Lung (tissue), 12 donors: Measurements from ENCODE around the gene CARMIL1. TPM values are rescaled to one million over a fixed set of nuclear protein-coding genes. Genes with fewer than 3 reads are reported as not detected.

ENCODE experiments used
- ATAC-seq: fragments of 200-7000 bp; cut with Tn5 transposase; one replicate; pipeline ENCODE4 v1.9.1; 2020; ENCODE audit warnings: moderate number of reproducible peaks; ENCODE audit not compliant: insufficient read depth, low FRiP score
- DNase-seq, 3 donors: peaks; one replicate each; pipeline ENCODE4 v3.0.0-alpha.2; 2013 to 2017
- H3K27ac ChIP-seq, 2 donors: one replicate each; pipeline ENCODE4 v1.5.1; 2013; ENCODE audit warnings: mild to moderate bottlenecking in 2 of 2, moderate library complexity in 2 of 2, control low read depth in 1 of 2, inconsistent platforms in 1 of 2, low read depth in 1 of 2, low read length in 1 of 2
- H3K27me3 ChIP-seq, 3 donors: one replicate each; pipeline ENCODE4 v1.5.1; 2013; ENCODE audit warnings: low read length in 2 of 3; ENCODE audit not compliant: control insufficient read depth in 3 of 3, insufficient read depth in 3 of 3
- H3K36me3 ChIP-seq, 4 donors: one replicate each; pipeline ENCODE4 v1.5.1; 2013; ENCODE audit warnings: low read length in 4 of 4, mild to moderate bottlenecking in 1 of 4, moderate library complexity in 1 of 4; ENCODE audit not compliant: control insufficient read depth in 4 of 4, insufficient read depth in 4 of 4
- H3K4me1 ChIP-seq, 5 donors: one replicate each; pipeline ENCODE4 v1.5.1; 2013; ENCODE audit warnings: low read length in 5 of 5, mild to moderate bottlenecking in 2 of 5, moderate library complexity in 1 of 5; ENCODE audit not compliant: control insufficient read depth in 5 of 5, insufficient read depth in 5 of 5
- H3K4me3 ChIP-seq: one replicate; pipeline ENCODE4 v1.5.1; 2013; ENCODE audit warnings: mild to moderate bottlenecking, control low read depth, moderate library complexity
- H3K9ac ChIP-seq, 2 donors: one replicate each; pipeline ENCODE4 v1.5.1; 2013; ENCODE audit warnings: low read length in 2 of 2, control low read depth in 1 of 2; ENCODE audit not compliant: insufficient read depth in 1 of 2
- H3K9me3 ChIP-seq, 4 donors: one replicate each; pipeline ENCODE4 v1.5.1; 2013; ENCODE audit warnings: low read length in 3 of 4, mild to moderate bottlenecking in 1 of 4, moderate library complexity in 1 of 4; ENCODE audit not compliant: control insufficient read depth in 4 of 4, insufficient read depth in 3 of 4
- WGBS, 2 donors: extraction: QIAGEN DNeasy Blood & Tissue Kit; methylation state at CpG; one replicate each; pipeline ENCODE4 v1.1.7; 2013; 5-methylcytosine and 5-hydroxymethylcytosine counted together
- polyA plus RNA-seq, 2 donors: library from polyadenylated mRNA; stranded (reverse); fragments of 200-250 nt; gene quantifications; one replicate each; pipeline ENCODE4 v1.2.1, GENCODE V29; 2013
- total RNA-seq, 2 donors: library from RNA; depleted of rRNA in 1 of 2; stranded (reverse); fragments of >200 nt in 1 of 2; gene quantifications; one replicate each; pipeline ENCODE4 v1.2.1, GENCODE V29; 2014 to 2021
- TF ChIP-seq, protein P1 (sequence below): IDR thresholded peaks from 2 replicates; pipeline ENCODE4 v1.5.1; 2012; ENCODE audit warnings: mild to moderate bottlenecking; ENCODE audit errors: control extremely low read depth, extremely low read depth
- donor health status: control.
- donor health status: control.
- donor health status: Bipolar disorder and iron deficiency.
- donor health status: healthy.
- donor health status: DM: yes; HTN: yes; CAD: no.

The CARMIL1 gene
- total and polyA plus RNA-seq, 4 donors: 8.0 to 38.3 (median 34.9) TPM

DNA sequence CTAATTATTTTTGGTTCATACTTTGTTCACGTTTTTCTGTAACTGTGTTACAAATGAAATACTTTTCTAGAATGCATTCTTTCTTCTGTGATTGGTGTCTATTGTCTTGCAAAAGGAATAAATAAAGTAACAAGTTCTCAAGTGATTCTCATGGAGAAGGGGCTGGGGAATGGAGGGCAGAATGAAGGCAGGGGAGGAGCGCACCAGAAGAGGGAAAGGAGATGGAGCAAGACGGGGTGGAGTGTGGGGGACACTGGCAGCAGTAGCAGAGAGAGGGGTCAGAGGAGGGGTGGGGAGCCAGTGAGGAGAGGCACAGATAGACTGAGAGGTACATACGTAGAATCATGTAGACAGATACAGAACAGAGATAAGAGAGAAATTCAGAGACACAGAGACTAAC is 136.5 kb downstream of the CARMIL1 start:
- 66 to 85% methylated on average over 4 of the region's 4 CpGs for WGBS, 2 donors
- no peak for ATAC-seq

DNA sequence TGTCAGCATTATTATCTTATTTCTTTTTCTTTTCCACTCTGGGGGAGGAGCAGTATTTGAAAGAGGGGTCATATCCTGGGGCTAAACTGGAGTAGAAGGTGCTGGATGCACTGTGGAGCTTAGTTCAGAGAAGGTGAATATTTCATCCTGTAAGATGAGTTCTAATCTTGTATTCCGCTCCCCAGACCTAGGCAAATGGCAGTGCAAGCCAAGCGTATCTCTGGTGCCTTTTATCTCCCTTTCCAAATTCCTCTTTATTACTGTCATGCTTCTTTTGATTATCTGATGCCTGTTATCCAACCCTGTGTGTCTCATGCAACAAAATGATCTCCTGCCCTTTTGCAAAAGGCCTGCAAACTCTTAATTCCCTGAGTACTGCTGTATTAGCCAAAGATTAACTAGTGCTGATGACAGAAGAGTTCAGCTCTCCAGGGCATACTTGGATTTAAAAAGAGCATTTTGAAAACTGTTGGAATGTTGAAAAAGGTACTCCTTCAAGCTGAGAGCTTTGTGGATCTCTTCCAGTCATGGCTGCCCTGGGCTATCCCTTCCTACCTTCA is 138.0 kb downstream of the CARMIL1 start:
- H3K36me3 ChIP-seq: peaks cover 0 to 3% (median 0%) of the 10 kb centered on the region in 4 donors
- H3K9ac ChIP-seq: no peak overlapping the region
- H3K4me3 ChIP-seq: no peak overlapping the region
- DNase-seq: peak in 1 of 3 donors; percentile 52
- ATAC-seq: peak; percentile 35
- H3K9me3 ChIP-seq: no peaks in the 10 kb centered on the region
- no peaks in the 10 kb centered on the region for H3K27me3 ChIP-seq
- peaks cover 2 to 52% (median 25%) of the 10 kb centered on the region in 5 donors for H3K4me1 ChIP-seq
- 61 to 93% methylated on average over 2 of the region's 2 CpGs for WGBS, 2 donors
- no peak overlapping the region for H3K27ac ChIP-seq
- TF ChIP-seq, protein P1, sequence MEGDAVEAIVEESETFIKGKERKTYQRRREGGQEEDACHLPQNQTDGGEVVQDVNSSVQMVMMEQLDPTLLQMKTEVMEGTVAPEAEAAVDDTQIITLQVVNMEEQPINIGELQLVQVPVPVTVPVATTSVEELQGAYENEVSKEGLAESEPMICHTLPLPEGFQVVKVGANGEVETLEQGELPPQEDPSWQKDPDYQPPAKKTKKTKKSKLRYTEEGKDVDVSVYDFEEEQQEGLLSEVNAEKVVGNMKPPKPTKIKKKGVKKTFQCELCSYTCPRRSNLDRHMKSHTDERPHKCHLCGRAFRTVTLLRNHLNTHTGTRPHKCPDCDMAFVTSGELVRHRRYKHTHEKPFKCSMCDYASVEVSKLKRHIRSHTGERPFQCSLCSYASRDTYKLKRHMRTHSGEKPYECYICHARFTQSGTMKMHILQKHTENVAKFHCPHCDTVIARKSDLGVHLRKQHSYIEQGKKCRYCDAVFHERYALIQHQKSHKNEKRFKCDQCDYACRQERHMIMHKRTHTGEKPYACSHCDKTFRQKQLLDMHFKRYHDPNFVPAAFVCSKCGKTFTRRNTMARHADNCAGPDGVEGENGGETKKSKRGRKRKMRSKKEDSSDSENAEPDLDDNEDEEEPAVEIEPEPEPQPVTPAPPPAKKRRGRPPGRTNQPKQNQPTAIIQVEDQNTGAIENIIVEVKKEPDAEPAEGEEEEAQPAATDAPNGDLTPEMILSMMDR: no peak

More for the DNA sequence above, 136.5 kb downstream of the CARMIL1 start:
- no peak overlapping the region for H3K4me3 ChIP-seq
- no peaks in the 10 kb centered on the region for H3K27me3 ChIP-seq
- H3K27ac ChIP-seq: no peak overlapping the region
- TF ChIP-seq, protein P1: no peak
- no peak overlapping the region for H3K9ac ChIP-seq
- H3K4me1 ChIP-seq: peaks cover 4 to 52% (median 25%) of the 10 kb centered on the region in 5 donors
- DNase-seq: no peak
- no peaks in the 10 kb centered on the region for H3K9me3 ChIP-seq
- H3K36me3 ChIP-seq: peaks cover 0 to 3% (median 0%) of the 10 kb centered on the region in 4 donors

DNA sequence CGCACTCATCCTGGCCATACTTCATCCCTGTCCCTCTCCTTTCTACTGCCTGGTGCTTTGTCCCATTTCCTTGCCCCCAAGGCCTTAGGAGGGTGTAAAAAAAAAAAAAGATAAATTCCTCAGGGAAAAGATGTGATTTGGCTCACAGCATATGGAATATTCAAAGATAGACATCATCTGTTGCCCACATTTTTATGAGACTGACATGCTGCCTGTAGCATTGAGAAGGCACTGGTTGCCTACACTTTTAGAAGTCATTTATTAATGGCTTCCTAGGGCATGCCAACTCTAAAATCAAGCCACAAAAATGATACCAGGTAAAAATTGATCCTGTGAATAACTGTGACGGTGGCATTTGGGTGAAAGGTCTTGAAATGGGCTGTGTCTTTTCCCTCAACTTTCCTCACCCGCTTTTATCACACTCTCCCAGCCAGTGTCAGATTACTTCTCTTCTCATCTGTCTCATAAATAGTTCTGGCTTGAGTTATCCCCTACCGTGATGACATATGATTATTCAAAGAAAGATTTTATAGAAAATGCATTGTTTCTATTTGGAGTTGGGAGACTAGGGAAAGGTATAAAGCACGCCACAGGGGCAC is 139.4 kb downstream of the CARMIL1 start:
- H3K4me1 ChIP-seq: peaks cover 2 to 44% (median 25%) of the 10 kb centered on the region in 5 donors
- DNase-seq: no peak
- 73 to 76% methylated on average over 5 of the region's 5 CpGs for WGBS, 2 donors
- TF ChIP-seq, protein P1: no peak
- no peaks in the 10 kb centered on the region for H3K27me3 ChIP-seq
- H3K9me3 ChIP-seq: no peaks in the 10 kb centered on the region
- H3K4me3 ChIP-seq: no peak overlapping the region
- peaks cover 0 to 3% (median 0%) of the 10 kb centered on the region in 4 donors for H3K36me3 ChIP-seq
- ATAC-seq: no peak
- H3K27ac ChIP-seq: no peak overlapping the region
- H3K9ac ChIP-seq: no peak overlapping the region
